ENCODE data around the gene RABEPK.
A peak's percentile ranks its signal among the peaks of the same experiment; 100 is the strongest.
"Not testable (repeated sequence)": the region's sequence is repeated elsewhere in the genome, so short reads cannot be mapped to it uniquely, and the experiment has no call there.

RABEPK gene

GRCh38 chr9:125177888-125178287 is 22.5 kb upstream of the RABEPK start:
- H3K4me1 ChIP-seq, result peaks cover 6% of the 10 kb centered on the region
- H3K27me3 ChIP-seq, result no peaks in the 10 kb centered on the region
- H3K9me3 ChIP-seq, result no peaks in the 10 kb centered on the region
- DNase-seq, result no peak
- TF ChIP-seq CTCF (IDR thresholded peaks at IDR 0.05; ENCODE audit: low read depth, low read length), result no peak
- H3K4me3 ChIP-seq (ENCODE audit: low read depth, low read length), result no peak overlapping the region
- peaks cover 3% of the 10 kb centered on the region for H3K36me3 ChIP-seq

GRCh38 chr9:125179776-125180175 is 20.6 kb upstream of the RABEPK start:
- not testable (repeated sequence) for H3K9me3 ChIP-seq; H3K4me3 ChIP-seq (ENCODE audit: low read depth, low read length); DNase-seq; H3K27me3 ChIP-seq; H3K4me1 ChIP-seq; H3K36me3 ChIP-seq

- H3K9me3 ChIP-seq, result no peaks in the 10 kb centered on the region
- H3K4me3 ChIP-seq (ENCODE audit: low read depth, low read length), result no peak overlapping the region
- no peaks in the 10 kb centered on the region; the same call in none of the 2 replicates for H3K36me3 ChIP-seq
- no peak for DNase-seq
- TF ChIP-seq CTCF (IDR thresholded peaks at IDR 0.05; ENCODE audit: low read depth, low read length), result no peak
- H3K4me1 ChIP-seq, result no peaks in the 10 kb centered on the region; the same call in 1 of the 2 replicates
- H3K27me3 ChIP-seq, result no peaks in the 10 kb centered on the region
Measured at GRCh38 chr9:125180876-125181275, 19.5 kb upstream of the RABEPK start.

- H3K27me3 ChIP-seq; DNase-seq; H3K4me1 ChIP-seq; H3K9me3 ChIP-seq; H3K36me3 ChIP-seq; H3K4me3 ChIP-seq (ENCODE audit: low read depth, low read length): not testable (repeated sequence)
Measured at GRCh38 chr9:125181756-125182155, 18.6 kb upstream of the RABEPK start.

- H3K9me3 ChIP-seq, result no peaks in the 10 kb centered on the region
- H3K4me3 ChIP-seq (ENCODE audit: low read depth, low read length), result no peak overlapping the region
- no peak for DNase-seq
- H3K36me3 ChIP-seq, result no peaks in the 10 kb centered on the region
- no peak for TF ChIP-seq CTCF (IDR thresholded peaks at IDR 0.05; ENCODE audit: low read depth, low read length)
- no peaks in the 10 kb centered on the region for H3K4me1 ChIP-seq
- no peaks in the 10 kb centered on the region for H3K27me3 ChIP-seq
Measured at GRCh38 chr9:125183054-125183453, 17.3 kb upstream of the RABEPK start.

GRCh38 chr9:125183561-125183960 is 16.8 kb upstream of the RABEPK start:
- Histone ChIP-seq H3K4me1 (no peaks in the 10 kb centered on the region), H3K27me3 (no peaks in the 10 kb centered on the region), H3K4me3 (ENCODE audit: low read depth, low read length) (no peak overlapping the region), H3K36me3 (no peaks in the 10 kb centered on the region), H3K9me3 (no peaks in the 10 kb centered on the region)
- no peak for TF ChIP-seq CTCF (IDR thresholded peaks at IDR 0.05; ENCODE audit: low read depth, low read length)
- DNase-seq, result no peak

GRCh38 chr9:125189011-125189360 is 11.4 kb upstream of the RABEPK start:
- Histone ChIP-seq H3K9me3 (no peaks in the 10 kb centered on the region), H3K36me3 (0 out of 2 replicates have a peak, but pooled peaks cover 4% of the 10 kb centered on the region), H3K27me3 (no peaks in the 10 kb centered on the region), H3K4me1 (no peaks in the 10 kb centered on the region), H3K4me3 (ENCODE audit: low read depth, low read length) (peak overlapping the region; percentile 89)
- TF ChIP-seq CTCF (IDR thresholded peaks at IDR 0.05; ENCODE audit: low read depth, low read length), result no peak
- DNase-seq, result peak; percentile 35
